GM12891 (cell line): ENCODE data around the gene ADAMTS15.

ENCODE experiments used
- DNase-seq: peaks from one replicate; pipeline ENCODE4 v3.0.0; 2011; ENCODE audit warnings: low spot score; ENCODE audit not compliant: insufficient read length
- FAIRE-seq: peaks from 2 replicates; lab custom pipeline; 2011; peaks lifted over from hg19 to GRCh38; lab: Jason Lieb, UNC
- PAX5 ChIP-seq: IDR thresholded peaks from 2 replicates; pipeline ENCODE4 v1.6.1; 2011; ENCODE audit warnings: low read length, moderate library complexity, mild to moderate bottlenecking; ENCODE audit not compliant: insufficient read depth, severe bottlenecking
- POLR2A ChIP-seq: IDR thresholded peaks from 2 replicates; pipeline ENCODE4 v1.6.1; 2011; ENCODE audit warnings: low read depth, low read length, control low read depth
- POLR2AphosphoS5 ChIP-seq: IDR thresholded peaks from 2 replicates; pipeline ENCODE4 v1.6.1; 2011; ENCODE audit warnings: low read depth, low read length, control low read depth
- POU2F2 ChIP-seq: IDR thresholded peaks from 2 replicates; pipeline ENCODE4 v1.6.1; 2011; ENCODE audit warnings: low read depth, mild to moderate bottlenecking, control low read depth, low read length, moderate library complexity
- SPI1 ChIP-seq: IDR thresholded peaks from 2 replicates; pipeline ENCODE4 v1.6.1; 2011; ENCODE audit warnings: low read depth, low read length, control low read depth
- TAF1 ChIP-seq: IDR thresholded peaks from 2 replicates; pipeline ENCODE4 v1.6.1; 2011; ENCODE audit warnings: low read depth, low read length, control low read depth

Gene ADAMTS15

DNA sequence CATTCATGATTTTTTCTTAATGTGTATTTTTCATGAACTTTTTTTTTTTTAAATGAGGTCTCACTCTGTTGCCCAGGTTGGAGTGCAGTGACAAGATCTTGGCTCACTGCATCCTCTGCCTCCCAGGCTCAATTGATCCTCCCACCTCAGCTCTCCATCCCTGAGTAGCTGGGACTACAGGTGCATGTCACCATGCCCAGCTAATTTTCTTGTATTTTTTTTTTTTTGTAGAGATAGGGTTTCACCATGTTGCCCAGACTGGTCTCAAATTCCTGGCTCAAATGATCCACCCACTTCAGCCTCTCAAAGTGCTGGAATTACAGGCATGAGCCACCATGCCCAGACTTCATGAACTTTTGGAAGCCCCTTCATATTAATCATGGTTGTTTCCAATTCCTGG, 49.7 kb downstream of the ADAMTS15 start:
- no peak for DNase-seq
- no peak for FAIRE-seq
- TF ChIP-seq POLR2A = no peak
- no peak for TF ChIP-seq SPI1
- TF ChIP-seq TAF1 = no peak
- TF ChIP-seq PAX5 = no peak
- no peak for TF ChIP-seq POU2F2
- no peak for TF ChIP-seq POLR2AphosphoS5

DNA sequence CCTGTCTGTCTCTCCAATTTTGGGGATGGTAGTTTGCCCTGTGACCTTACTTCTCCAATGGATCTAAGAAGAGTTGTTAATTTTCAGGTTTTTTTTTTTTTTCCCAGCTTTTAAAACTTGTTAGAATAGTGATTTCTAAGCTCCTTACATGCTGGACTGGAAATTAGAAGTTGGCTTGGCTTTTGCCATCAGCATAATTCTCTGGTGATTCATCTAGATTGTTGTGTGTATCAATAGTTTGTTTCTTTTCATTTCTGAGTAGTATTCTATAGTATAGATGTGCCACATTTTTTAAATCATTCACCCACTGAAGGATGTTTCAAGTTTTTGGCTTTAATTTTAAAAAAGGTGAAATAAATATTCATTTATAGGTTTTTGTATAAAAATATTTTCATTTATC, 51.4 kb downstream of the ADAMTS15 start:
- DNase-seq = no peak
- FAIRE-seq = no peak
- no peak for TF ChIP-seq POLR2AphosphoS5
- TF ChIP-seq PAX5 = no peak
- TF ChIP-seq TAF1 = no peak
- no peak for TF ChIP-seq POU2F2

DNA sequence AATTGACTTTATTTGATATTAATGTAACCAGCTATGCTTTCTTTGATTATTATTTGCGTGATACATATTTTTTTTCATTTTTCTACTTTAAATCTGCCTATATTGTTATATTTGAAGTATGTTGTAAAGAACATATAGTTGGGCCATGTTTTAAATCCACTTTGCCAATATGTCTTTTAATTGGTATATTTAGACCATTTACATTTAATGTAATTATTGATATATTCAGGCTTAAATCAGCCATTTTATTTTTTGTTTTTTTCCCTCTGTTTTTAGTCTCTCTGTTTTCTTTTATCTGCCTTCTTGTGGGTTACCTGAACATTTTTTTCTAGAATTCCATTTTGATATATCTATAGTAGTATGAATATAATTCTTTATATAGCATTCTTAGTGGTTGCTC, 55.9 kb downstream of the ADAMTS15 start:
- no peak for TF ChIP-seq POLR2A
- no peak for TF ChIP-seq POLR2AphosphoS5
- TF ChIP-seq SPI1 = no peak
- no peak for TF ChIP-seq POU2F2
- TF ChIP-seq PAX5 = no peak
- TF ChIP-seq TAF1 = no peak
- FAIRE-seq = no peak
- no peak for DNase-seq

DNA sequence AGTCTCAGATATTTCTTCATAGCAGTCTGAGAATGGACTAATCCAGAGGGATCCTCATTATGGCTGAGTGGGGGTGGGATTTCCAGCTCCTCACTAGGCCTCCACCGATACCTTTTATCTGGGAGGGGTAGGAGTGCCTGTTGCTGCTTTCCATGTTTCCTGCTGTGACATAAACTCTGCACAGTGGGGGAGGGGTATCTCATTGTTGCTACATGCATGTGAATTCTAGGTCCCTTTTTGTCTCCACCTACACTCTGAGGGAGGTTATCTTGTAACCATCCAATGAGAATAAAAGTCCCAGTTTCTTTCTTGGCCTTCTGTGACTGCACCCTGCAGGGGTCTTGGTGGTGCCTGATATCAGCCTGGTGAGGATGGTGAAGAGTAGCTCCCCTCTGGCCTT, 60.5 kb downstream of the ADAMTS15 start:
- no peak for FAIRE-seq
- TF ChIP-seq POLR2A (no peak), SPI1 (no peak), PAX5 (no peak), TAF1 (no peak), POLR2AphosphoS5 (no peak), POU2F2 (no peak)
- no peak for DNase-seq

DNA sequence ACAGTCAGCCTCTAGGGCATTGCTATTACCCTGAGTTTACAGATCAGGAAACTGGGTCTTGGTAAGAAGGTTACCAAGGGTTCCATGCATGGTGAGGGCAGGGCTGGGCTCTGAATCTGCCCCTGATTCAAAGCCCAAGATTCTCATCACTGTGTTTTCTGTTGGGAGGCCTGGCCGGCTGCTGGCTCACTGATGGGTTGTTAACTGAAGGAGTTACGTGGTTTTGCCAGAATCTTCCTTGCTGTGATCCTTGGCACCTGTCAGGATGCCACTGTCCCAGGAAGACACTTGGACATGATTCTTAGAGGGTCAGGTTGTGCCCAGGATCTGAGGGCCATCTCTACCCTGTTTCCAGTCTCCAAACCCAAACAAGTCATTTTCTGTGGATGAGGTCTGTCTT, 61.5 kb downstream of the ADAMTS15 start:
- no peak for FAIRE-seq
- no peak for TF ChIP-seq PAX5
- TF ChIP-seq POLR2AphosphoS5 = no peak
- TF ChIP-seq POLR2A = no peak
- no peak for TF ChIP-seq SPI1
- TF ChIP-seq POU2F2 = no peak
- no peak for TF ChIP-seq TAF1
- no peak for DNase-seq

DNA sequence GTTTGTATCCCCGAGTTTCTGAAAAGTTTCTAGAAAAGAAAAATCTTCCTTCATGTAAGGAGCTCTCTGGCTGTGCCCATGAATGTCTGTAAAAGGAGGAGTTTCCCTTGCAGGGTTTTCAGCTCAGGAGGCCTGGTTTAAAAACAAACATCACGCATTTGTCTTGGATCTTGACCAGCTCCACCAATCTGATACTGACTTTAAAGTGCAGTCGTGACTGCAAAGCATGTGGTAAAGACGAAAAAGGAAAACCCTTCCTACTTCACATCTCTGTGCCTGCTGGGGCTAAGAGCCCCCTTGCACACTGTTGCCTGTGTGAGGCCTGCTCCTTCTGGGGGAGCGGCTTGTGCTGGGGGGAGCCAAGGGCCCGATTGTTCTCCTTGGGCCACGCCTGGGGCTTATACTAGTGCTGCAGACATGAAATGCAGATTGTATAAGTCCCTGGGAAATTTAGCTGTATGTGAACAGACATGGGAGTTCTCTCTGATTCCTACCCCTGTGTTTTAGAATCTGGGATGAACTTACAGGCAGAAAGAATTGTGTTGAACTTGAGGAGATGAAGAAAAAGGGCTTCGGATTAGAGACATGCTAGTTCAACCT, 62.1 kb downstream of the ADAMTS15 start:
- FAIRE-seq (no peak), DNase-seq (no peak)
- TF ChIP-seq TAF1 = no peak
- no peak for TF ChIP-seq POU2F2
- no peak for TF ChIP-seq PAX5
- TF ChIP-seq POLR2A = no peak
- TF ChIP-seq SPI1 = no peak
- TF ChIP-seq POLR2AphosphoS5 = no peak

DNA sequence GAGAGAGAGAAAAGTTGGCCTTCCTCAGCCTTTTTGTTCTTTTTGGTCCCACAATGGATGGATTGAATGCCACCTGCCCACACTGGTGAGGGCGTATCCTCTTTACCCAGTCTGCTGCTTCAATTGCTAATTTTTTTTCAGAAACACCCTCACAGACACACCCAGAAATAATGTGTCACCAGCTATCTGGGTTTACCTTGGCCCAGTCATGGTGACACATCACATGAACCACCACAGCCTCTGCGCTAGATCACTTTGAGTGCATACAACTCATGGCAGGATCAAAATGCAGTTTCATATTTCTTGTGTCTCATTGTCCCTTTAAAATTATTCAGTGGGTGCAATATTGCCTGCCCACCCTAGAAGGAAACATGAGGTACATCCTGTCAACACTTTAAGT, 63.3 kb downstream of the ADAMTS15 start:
- TF ChIP-seq POLR2AphosphoS5 (no peak), SPI1 (no peak), POLR2A (no peak), TAF1 (no peak), POU2F2 (no peak), PAX5 (no peak)
- DNase-seq = no peak
- no peak for FAIRE-seq

DNA sequence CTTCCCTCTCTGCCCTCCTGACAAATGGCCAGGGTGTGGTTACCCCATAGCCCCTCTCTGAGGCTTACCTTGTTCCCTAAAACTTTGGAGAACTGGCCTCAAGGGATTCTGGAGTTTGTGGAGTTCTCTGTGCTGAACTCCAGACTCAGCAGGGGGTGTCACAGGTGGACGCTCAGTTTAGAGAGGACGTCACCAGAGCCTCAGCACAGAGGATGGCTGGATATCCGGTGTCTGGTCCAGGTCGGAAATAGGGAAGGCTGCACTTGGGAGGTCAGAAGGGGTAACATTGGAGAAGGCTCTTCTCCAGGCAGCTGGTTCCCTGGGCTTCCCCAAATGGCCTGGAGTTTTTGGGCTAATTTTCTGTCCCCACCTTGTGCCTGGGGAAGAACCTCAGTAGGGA, 64.2 kb downstream of the ADAMTS15 start:
- FAIRE-seq (no peak), DNase-seq (no peak)
- TF ChIP-seq POU2F2 = no peak
- TF ChIP-seq PAX5 = no peak
- TF ChIP-seq SPI1 = no peak
- TF ChIP-seq POLR2AphosphoS5 = no peak
- no peak for TF ChIP-seq TAF1
- TF ChIP-seq POLR2A = no peak

DNA sequence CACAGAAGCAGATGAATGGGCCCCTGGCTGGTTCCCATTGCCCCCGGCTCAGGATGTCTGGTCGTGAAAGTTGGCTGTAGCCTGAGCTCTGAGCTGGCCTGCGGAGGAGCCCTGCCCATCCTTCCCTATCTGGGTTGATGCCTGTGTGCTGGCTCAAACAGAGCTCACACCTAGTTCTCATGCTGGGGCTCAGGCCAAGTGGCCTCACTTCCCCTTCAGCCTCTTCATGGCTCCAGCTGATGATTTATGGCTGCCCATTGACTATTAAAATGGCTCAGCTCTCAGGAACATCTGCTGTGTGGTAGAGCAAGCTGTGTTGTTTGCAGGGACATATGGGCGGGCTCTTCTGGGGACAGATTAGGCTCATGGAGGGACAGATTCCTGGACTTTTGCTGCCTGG, 64.7 kb downstream of the ADAMTS15 start:
- FAIRE-seq = no peak
- TF ChIP-seq POLR2AphosphoS5 = no peak
- TF ChIP-seq TAF1 = no peak
- no peak for TF ChIP-seq SPI1
- no peak for TF ChIP-seq POLR2A
- TF ChIP-seq PAX5 = no peak
- TF ChIP-seq POU2F2 = no peak
- no peak for DNase-seq

DNA sequence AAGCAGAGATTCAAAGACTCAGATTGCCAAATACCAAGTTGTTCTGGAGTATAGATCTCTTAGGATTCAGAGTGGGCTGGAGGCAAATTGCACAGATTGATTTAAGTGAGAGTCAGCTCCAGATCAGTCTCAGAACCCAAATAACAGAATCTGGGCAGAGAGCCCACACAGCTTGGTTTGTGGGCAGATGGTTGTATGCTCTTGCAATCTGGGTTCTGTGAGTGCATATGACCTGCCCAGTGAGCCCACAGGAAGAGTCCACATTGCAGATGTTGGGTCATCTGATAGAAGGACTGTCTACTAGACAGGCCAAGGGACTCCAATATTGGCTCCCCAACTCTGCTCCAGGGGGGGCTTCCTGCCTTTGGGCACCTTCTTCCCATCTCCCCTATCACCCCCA, 65.9 kb downstream of the ADAMTS15 start:
- DNase-seq = no peak
- TF ChIP-seq PAX5 (no peak), POU2F2 (no peak), POLR2AphosphoS5 (no peak), POLR2A (no peak), TAF1 (no peak), SPI1 (no peak)

More for the DNA sequence above, 65.9 kb downstream of the ADAMTS15 start:
- FAIRE-seq = no peak
